GM18858 (cell line): ENCODE data around the gene PLA2G4B.

Source experiments
- ATAC-seq: cut with Tn5 transposase; IDR thresholded peaks from one replicate; pipeline ENCODE4 v1.9.1; 2021; ENCODE audit not compliant: unreplicated experiment

Gene PLA2G4B

GRCh38 chr15:41850482-41851166, 12.0 kb downstream of the PLA2G4B start:
- no peak for ATAC-seq

GRCh38 chr15:41851167-41851523, 12.5 kb downstream of the PLA2G4B start:
- ATAC-seq, result no peak

GRCh38 chr15:41851755-41852370, 13.2 kb downstream of the PLA2G4B start:
- ATAC-seq, result no peak

DNA sequence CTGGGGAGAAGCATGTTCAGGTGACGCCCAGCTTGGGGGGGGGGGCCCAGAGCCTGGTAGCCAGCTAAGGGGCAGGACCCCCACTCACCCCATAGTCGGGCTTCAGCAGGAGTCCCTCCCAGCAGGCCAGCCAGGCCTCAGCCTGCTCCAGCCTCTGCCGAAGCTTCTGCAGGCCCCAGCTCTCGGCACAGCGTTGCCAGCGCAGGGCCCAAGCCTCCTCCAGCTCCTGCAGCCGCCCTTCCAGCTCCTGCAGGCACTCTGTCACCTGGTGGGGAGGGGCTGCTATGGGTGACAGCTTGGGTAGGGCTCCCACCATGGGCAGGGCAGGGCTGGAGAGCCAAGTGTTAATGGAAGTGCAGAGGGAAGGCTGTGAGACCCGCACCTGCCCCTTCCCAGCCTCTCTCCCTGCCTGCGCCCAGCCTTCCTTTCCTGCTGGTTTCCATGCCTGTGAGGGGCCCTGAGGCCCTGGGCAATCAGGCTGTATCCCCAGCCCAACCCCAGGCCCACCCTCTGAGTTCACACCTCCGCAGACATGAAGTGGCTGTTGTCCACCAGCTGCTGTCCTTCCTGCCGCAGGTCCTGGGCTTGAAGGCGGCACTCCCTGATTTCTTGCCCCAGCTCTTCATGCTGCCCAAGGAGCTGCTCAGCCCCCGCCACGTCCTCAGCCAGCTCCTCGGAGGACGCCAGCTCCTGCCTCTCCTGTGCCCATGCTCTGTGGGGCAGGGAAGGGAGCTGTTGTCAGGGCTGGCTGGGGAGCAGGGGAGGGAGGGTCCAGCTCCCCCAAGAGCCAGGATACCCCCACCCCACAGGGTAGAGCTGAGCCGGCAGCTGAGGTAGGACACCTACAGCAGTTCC, 14.3 kb downstream of the PLA2G4B start:
- ATAC-seq, result no peak

DNA sequence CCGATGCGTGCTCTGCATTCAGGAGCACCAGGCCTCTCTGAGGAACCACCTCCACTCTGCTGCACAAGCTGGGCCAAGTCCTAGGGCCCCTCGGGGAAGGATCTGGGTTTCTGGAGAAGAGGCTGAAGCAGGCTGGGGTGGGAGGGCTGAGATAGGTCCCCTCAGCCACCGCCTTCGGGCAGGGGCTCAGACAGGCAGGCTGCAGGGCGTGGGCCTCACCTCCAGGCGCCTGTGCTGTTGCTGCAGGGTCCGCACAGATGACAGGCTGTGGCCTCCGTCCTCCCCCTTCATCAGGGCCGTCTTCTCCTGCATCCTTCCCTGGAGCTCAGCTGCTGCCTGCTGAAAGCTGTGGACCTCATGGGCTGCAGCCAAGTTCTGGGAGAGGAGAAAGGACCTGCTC, 15.2 kb downstream of the PLA2G4B start:
- ATAC-seq, result no peak

DNA sequence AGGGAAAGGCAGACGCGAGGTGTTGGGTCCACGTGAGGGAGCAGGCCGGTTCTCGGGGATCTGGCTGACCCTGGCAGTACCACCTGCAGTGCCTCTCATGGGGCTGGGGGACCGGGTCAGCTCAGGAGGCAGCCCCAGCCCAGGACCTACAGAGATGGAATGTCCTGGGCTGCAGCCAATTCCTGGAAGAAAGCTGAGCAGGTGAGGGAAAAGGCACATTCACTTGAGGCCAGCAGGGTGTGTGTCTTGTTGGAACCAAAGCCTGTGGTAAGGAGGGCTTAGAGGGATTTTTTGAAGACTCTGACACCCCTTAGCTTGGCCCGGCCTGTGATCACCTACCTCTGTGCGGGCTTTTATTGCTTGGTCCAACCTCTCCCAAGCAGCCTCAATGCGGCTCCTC, 15.8 kb downstream of the PLA2G4B start:
- ATAC-seq, result no peak

- no peak for ATAC-seq
Measured at GRCh38 chr15:41855261-41855961, 16.8 kb downstream of the PLA2G4B start.

GRCh38 chr15:41856262-41856661, 17.6 kb downstream of the PLA2G4B start:
- ATAC-seq, result no peak

DNA sequence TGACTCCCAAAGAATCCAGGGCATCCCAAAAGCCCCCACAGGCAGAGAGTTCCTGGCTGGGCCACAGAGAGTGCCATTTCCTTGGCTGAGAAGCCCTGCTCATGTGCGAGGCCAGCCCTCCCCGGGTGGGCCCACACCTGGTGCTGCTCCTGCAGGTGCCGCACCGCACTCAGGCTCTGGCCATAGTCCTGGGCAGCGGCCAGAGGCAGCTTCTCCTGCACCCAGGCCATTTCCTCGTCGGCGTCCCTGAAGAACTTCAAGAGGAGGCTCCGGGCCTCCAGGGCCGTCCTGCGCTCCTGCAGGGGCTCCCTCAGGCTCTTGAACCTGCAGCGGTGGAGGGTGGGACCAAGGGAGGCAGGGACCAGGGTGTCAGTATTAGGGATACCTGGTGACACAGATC, 18.1 kb downstream of the PLA2G4B start:
- ATAC-seq, result no peak

DNA sequence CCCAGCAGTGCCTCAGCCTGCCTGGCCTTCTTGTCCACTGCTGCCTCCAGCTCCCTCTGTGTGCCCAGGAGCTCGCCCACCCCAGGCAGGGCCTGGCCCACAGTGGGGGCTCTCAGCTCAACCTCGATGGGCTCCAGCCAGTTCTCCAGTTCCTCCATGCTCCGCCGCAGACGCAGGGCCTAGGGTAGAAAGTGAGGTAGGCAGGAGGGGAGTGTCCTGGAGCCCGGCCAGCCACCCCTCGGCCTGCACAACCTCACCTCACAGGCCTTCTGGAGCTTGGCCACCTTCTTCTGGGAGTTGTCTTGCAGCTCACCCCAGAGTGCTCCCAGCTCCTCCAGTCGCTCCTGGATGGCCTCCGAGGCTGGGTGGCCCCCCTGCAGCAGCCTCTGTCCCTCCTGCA, 18.7 kb downstream of the PLA2G4B start:
- ATAC-seq, result no peak

- ATAC-seq, result no peak
Measured at GRCh38 chr15:41858756-41859155, 20.1 kb downstream of the PLA2G4B start.

DNA sequence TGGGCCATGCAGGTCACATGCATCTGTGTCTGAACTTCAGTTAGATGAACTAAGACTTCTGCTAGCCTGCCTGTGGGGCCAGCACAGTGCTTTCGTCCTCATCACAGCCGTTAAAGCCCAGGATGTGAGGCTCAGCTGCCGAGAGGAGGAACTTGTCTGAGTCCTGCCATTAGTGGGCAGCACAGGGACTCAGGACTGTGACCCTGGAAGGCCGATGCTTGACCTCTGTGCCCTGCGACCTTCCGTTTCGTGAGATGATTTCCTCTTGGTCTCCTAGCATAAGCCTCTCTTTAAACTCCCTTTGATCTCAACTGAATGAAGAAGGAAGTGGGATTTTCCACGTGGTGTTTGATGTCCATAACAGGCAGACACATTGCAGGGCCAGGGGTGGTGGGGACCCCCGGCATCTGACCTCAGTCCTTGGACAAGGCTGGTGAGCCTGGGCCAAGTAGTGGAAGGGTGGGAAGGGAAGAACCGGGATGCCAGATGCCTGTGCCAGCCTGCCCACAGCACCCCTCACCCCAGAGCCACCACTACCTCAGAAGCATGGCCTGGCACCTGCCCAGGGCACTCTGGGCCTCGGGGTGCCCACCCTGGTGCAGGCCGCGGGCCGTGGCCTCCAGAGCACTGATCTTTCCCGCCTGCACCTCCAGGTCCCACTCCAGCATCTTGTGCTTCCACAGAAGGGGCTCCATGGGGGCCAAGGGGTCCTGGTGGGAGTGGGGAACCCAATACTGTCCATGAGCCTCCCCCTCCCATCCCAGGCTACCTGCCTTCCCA, 21.6 kb downstream of the PLA2G4B start:
- ATAC-seq, result no peak

DNA sequence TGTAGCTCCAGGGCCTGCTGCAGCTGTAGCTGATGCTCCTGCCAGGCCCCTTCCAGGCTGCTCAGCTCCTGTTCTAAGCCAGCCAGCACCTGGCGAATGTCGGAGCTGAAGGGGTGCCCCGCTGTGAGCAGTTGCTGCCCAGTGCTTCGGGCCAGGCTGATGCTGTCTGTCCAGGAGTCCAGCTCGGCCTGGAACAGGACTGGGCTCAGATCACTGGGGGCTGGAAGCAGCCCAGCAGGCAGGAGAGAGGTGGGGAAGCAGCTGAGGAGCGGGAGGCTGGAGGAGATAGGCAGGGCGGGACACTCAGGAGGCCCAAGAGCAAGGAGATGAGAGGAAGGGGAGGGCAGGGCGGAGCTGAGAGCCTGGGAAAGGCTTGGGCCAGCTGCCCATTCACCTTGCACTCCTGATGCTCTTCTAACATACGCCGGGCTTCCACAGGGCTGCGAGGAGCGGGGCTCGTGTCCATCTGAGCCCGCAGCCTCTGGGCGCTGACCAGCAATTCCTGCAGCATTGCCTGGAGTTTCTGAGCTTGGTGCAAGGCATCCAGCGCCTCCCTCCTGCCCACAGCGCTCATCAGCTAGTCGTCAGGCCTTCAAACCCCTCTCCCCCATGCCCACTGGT, 23.2 kb downstream of the PLA2G4B start:
- no peak for ATAC-seq

DNA sequence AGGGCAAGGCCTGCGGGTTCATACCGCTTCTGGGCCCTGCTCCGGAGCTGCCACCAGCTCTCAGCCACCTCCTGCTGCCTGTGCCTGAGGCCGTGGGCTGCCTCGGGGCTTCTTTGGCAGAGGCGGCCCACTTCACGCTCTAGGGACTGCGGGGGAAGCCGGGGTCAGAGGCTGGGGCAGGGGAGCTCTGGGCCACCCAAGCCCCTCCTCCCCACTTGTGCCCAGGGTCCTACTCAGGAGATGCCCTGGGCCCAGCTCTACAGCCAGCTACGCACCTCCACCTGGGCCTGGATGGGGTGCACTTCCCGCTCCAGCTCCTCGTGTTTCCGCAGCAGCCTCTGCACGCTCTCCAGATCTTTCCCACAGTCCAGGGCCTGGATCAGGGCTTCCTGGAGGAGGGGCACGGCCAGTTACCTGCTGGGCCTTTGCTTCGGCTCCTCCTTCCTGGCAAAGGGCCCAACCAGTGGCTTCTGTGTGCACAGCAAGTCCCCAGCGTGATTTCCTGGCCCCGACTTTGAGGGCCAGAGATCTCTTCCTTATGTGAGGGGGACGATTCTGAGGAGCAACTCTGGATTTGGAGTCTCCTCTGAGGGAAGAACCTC, 24.0 kb downstream of the PLA2G4B start:
- ATAC-seq, result no peak

DNA sequence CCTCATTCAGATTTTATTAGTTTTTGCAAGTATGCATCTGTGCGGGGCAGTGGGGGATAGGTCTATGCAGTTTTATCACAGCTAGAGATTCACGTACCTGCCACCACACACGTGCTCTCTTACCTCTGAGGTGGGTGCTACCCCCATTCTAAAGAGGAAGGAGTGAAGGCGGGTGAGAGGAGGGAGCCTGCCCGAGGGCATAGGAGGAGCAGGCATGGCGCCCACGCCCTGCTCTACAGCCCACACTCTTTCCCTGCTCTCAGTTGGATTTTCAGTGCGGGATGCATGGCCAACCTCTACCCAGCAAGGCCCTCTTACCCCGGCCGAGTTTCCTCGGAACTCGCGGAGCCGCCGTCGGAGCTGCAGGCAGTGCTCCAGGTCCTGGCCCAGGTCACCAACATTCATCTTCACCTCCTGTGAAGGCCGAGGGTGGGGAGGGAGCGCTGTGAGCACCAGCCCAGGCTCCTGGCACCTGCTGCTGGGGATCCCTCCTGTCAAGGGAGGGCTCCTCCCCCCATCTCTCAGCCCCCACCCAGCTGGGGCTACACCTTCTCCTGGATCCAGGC, 26.9 kb downstream of the PLA2G4B start:
- no peak for ATAC-seq

DNA sequence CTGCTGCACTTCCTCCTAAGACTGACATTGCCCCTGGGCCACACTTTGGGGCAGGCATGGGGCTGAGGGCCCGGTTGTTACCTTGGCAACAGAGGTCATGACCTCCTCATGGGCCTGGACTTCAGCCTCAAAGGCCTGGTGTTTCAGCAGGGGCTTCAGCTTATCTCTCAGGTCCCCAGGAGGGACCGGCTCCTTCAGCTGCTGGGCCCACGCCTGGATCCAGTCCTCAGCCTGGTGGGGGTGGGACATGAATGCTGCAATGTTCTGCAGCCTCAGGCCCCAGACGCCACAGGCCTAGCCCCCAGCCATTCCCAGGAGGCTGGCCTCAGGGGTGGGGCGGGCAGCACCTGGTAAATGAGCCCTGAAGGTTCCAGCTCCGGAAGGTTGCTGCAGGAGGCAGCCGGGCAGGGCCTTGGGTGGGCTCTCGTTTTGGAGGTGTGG, 27.6 kb downstream of the PLA2G4B start:
- no peak for ATAC-seq

DNA sequence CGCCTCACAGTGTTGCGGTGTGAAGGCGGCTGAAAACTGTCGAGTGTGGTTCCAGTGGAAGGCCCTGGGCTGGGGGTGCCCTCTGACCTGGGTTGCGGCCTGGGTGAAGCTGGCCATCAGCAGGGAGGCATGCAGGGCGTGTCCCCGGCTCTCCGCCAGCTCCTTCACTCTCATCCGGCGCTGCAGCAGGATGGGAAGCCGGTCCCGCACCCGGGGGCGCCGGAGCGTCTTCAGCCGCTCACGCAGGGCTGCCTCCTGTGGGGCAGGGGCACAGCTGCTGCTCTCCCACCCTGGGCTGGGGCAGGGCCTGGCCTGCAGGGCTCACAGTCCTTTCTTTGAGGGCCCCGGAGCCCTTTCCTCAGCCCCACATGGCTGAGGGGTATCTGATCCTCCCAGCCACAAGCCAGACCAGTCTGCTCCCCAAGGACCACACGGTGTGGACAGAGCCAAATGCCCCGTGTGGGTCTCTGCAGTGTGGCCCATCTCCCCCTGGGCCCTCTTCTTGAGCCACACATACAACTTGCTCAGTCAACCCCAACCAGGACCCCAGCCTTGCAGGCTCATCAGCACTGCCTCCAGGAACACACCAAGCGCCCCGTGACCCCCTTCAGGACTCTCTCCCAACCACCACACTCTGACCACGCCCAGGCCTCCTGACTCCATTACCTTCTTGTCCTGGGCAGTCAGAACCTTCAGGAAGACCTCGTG, 28.4 kb downstream of the PLA2G4B start:
- ATAC-seq, result no peak

DNA sequence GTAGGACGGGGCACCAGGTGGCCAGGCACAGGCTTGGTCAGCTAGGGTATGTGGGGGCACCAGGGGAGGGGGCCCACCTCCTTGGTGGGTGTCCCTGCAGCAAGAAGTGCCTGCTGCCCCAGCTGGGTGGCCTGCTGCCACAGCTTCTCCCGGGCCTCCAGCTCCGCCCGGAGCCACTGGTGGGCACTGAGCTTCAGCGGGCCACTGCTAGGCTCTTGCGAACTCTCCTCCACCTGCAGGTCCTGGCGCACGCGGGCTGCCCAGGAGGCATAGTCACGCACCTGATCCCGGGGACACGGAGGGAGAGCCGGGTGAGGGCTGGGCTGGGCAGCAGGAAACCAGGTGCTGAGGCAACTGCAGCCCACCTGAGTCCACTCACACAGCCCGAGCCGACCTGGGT, 29.7 kb downstream of the PLA2G4B start:
- ATAC-seq, result no peak
